ENCODE results near the gene TMEM106A. TPM values are rescaled to one million over a fixed set of nuclear protein-coding genes. Genes with fewer than 3 reads are reported as not detected.

The TMEM106A gene
- total and polyA plus RNA-seq, 2 of the 13 experiments (the other 11 are each of a cell fraction or from before 2014, with no cell fraction given), result 16.9 to 35.9 TPM

DNA sequence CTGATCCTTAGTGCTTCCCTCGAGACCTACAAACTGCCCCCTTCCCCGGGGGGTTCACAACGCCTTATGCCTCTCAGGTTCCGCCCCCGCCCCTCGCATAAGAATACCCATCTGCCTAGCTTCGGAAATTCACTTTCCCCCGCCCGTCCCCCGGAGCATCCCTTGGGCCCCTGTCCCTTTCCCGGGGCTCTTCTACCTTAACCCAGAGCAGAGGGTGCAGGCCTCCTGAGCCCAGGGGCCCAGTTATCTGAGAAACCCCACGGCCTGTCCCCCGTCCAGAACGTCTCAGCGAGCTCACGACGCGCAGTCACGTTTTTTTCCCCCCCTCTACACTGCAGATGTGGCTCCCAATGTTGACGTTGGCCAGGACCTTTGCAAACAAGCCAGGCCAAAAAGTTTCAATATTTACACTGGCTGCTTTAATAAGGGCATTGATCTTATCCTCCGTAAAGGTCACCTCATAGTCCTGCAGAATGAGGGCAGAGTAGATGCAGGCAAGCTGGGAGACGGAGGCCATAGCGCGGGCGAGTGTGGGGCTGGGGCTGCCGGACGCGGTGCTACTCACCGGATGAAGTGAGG, 42.0 kb upstream of the TMEM106A start (continued):
- TF ChIP-seq KAT7 (CRISPR knock-in tag; IDR thresholded peaks at IDR 0.05; ENCODE audit: borderline replicate concordance), result no peak; the same call in 1 of the 2 replicates
- peak; percentile 63; the same call in 1 of the 2 replicates for TF ChIP-seq ATF7-NPFF (CRISPR knock-in tag; IDR thresholded peaks at IDR 0.05; ENCODE audit: low read depth)
- TF ChIP-seq ZNF616 (CRISPR knock-in tag; IDR thresholded peaks at IDR 0.05; ENCODE audit: low read depth), result no peak
- TF ChIP-seq, protein P1, sequence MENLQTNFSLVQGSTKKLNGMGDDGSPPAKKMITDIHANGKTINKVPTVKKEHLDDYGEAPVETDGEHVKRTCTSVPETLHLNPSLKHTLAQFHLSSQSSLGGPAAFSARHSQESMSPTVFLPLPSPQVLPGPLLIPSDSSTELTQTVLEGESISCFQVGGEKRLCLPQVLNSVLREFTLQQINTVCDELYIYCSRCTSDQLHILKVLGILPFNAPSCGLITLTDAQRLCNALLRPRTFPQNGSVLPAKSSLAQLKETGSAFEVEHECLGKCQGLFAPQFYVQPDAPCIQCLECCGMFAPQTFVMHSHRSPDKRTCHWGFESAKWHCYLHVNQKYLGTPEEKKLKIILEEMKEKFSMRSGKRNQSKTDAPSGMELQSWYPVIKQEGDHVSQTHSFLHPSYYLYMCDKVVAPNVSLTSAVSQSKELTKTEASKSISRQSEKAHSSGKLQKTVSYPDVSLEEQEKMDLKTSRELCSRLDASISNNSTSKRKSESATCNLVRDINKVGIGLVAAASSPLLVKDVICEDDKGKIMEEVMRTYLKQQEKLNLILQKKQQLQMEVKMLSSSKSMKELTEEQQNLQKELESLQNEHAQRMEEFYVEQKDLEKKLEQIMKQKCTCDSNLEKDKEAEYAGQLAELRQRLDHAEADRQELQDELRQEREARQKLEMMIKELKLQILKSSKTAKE (CRISPR knock-in tag; IDR thresholded peaks at IDR 0.05; ENCODE audit: borderline replicate concordance), result peak; percentile 76; the same call in 1 of the 2 replicates
- no peak for TF ChIP-seq DNMT3B (CRISPR knock-in tag; conservative IDR thresholded peaks at IDR 0.05)
- TF ChIP-seq ONECUT2 (CRISPR knock-in tag; IDR thresholded peaks at IDR 0.05), result peak; percentile 62
- TF ChIP-seq ZFY (CRISPR knock-in tag; IDR thresholded peaks at IDR 0.05), result peak; percentile 41
- peak; percentile 1; the same call in 1 of the 2 replicates for TF ChIP-seq ZZZ3 (CRISPR knock-in tag; IDR thresholded peaks at IDR 0.05; ENCODE audit: borderline replicate concordance)
- peak; percentile 31; the same call in 1 of the 2 replicates for TF ChIP-seq ZBTB7B (CRISPR knock-in tag; IDR thresholded peaks at IDR 0.05)
- TF ChIP-seq IRX3 (CRISPR knock-in tag; IDR thresholded peaks at IDR 0.05; ENCODE audit: borderline replicate concordance, low read depth), result peak; percentile 51; the same call in 1 of the 2 replicates
- TF ChIP-seq TGIF2 (CRISPR knock-in tag; IDR thresholded peaks at IDR 0.05), result peak; percentile 67; the same call in 1 of the 2 replicates
- TF ChIP-seq REPIN1 (CRISPR knock-in tag; IDR thresholded peaks at IDR 0.05; ENCODE audit: borderline replicate concordance, low read depth), result peak; percentile 57; the same call in 1 of the 2 replicates
- no peak for TF ChIP-seq ZNF777 (CRISPR knock-in tag; IDR thresholded peaks at IDR 0.05)
- TF ChIP-seq, protein P2, sequence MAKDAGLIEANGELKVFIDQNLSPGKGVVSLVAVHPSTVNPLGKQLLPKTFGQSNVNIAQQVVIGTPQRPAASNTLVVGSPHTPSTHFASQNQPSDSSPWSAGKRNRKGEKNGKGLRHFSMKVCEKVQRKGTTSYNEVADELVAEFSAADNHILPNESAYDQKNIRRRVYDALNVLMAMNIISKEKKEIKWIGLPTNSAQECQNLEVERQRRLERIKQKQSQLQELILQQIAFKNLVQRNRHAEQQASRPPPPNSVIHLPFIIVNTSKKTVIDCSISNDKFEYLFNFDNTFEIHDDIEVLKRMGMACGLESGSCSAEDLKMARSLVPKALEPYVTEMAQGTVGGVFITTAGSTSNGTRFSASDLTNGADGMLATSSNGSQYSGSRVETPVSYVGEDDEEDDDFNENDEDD (CRISPR knock-in tag; IDR thresholded peaks at IDR 0.05; ENCODE audit: borderline replicate concordance), result peak; percentile 53; the same call in 1 of the 2 replicates
- TF ChIP-seq, protein P3, sequence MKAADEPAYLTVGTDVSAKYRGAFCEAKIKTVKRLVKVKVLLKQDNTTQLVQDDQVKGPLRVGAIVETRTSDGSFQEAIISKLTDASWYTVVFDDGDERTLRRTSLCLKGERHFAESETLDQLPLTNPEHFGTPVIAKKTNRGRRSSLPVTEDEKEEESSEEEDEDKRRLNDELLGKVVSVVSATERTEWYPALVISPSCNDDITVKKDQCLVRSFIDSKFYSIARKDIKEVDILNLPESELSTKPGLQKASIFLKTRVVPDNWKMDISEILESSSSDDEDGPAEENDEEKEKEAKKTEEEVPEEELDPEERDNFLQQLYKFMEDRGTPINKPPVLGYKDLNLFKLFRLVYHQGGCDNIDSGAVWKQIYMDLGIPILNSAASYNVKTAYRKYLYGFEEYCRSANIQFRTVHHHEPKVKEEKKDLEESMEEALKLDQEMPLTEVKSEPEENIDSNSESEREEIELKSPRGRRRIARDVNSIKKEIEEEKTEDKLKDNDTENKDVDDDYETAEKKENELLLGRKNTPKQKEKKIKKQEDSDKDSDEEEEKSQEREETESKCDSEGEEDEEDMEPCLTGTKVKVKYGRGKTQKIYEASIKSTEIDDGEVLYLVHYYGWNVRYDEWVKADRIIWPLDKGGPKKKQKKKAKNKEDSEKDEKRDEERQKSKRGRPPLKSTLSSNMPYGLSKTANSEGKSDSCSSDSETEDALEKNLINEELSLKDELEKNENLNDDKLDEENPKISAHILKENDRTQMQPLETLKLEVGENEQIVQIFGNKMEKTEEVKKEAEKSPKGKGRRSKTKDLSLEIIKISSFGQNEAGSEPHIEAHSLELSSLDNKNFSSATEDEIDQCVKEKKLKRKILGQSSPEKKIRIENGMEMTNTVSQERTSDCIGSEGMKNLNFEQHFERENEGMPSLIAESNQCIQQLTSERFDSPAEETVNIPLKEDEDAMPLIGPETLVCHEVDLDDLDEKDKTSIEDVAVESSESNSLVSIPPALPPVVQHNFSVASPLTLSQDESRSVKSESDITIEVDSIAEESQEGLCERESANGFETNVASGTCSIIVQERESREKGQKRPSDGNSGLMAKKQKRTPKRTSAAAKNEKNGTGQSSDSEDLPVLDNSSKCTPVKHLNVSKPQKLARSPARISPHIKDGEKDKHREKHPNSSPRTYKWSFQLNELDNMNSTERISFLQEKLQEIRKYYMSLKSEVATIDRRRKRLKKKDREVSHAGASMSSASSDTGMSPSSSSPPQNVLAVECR (CRISPR knock-in tag; IDR thresholded peaks at IDR 0.05; ENCODE audit: borderline replicate concordance), result peak; percentile 91
- TF ChIP-seq, protein P4, sequence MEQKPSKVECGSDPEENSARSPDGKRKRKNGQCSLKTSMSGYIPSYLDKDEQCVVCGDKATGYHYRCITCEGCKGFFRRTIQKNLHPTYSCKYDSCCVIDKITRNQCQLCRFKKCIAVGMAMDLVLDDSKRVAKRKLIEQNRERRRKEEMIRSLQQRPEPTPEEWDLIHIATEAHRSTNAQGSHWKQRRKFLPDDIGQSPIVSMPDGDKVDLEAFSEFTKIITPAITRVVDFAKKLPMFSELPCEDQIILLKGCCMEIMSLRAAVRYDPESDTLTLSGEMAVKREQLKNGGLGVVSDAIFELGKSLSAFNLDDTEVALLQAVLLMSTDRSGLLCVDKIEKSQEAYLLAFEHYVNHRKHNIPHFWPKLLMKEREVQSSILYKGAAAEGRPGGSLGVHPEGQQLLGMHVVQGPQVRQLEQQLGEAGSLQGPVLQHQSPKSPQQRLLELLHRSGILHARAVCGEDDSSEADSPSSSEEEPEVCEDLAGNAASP (CRISPR knock-in tag; IDR thresholded peaks at IDR 0.05; ENCODE audit: borderline replicate concordance), result peak; percentile 67; the same call in 1 of the 2 replicates
- peak; percentile 83 for TF ChIP-seq RARA (CRISPR knock-in tag; IDR thresholded peaks at IDR 0.05)
- peak; percentile 66; the same call in 1 of the 2 replicates for TF ChIP-seq ZFP41 (CRISPR knock-in tag; IDR thresholded peaks at IDR 0.05; ENCODE audit: borderline replicate concordance)
- TF ChIP-seq NCOA1 (CRISPR knock-in tag; IDR thresholded peaks at IDR 0.05), result no peak
- TF ChIP-seq ZNF326 (CRISPR knock-in tag; IDR thresholded peaks at IDR 0.05; ENCODE audit: borderline replicate concordance), result no peak

Measured in HepG2 (cell line).